Ishikawa (cell line): ENCODE data around the gene KAT2B.

Experiments used
- CEBPB ChIP-seq: IDR thresholded peaks from 2 replicates; pipeline ENCODE4 v1.6.1; 2012
- CREB1 ChIP-seq: IDR thresholded peaks from 2 replicates; pipeline ENCODE4 v1.6.1; 2012; ENCODE audit warnings: low read depth
- EGR1 ChIP-seq: IDR thresholded peaks from 2 replicates; pipeline ENCODE4 v1.6.1; 2012
- EP300 ChIP-seq: IDR thresholded peaks from 2 replicates; pipeline ENCODE4 v1.6.1; 2012; ENCODE audit warnings: borderline replicate concordance
- FOXM1 ChIP-seq: IDR thresholded peaks from 2 replicates; pipeline ENCODE4 v1.6.1; 2012; ENCODE audit warnings: low read depth, borderline replicate concordance
- NFIC ChIP-seq: IDR thresholded peaks from 2 replicates; pipeline ENCODE4 v1.6.1; 2012
- RAD21 ChIP-seq: IDR thresholded peaks from 2 replicates; pipeline ENCODE4 v1.6.1; 2012; ENCODE audit warnings: low read depth
- TAF1 ChIP-seq: IDR thresholded peaks from 2 replicates; pipeline ENCODE4 v1.6.1; 2012; ENCODE audit warnings: low read depth, mild to moderate bottlenecking
- TCF12 ChIP-seq: IDR thresholded peaks from 2 replicates; pipeline ENCODE4 v1.6.1; 2012; ENCODE audit warnings: low read depth
- TEAD4 ChIP-seq: IDR thresholded peaks from 2 replicates; pipeline ENCODE4 v1.6.1; 2012
- YY1 ChIP-seq: IDR thresholded peaks from 2 replicates; pipeline ENCODE4 v1.6.1; 2012; ENCODE audit warnings: low read depth
- ZBTB7A ChIP-seq: IDR thresholded peaks from 2 replicates; pipeline ENCODE4 v1.6.1; 2012; ENCODE audit warnings: low read depth
- TF ChIP-seq, protein P1 (sequence below): IDR thresholded peaks from 2 replicates; pipeline ENCODE4 v1.6.1; 2012
- TF ChIP-seq, protein P2 (sequence below): IDR thresholded peaks from 2 replicates; pipeline ENCODE4 v1.6.1; 2012; ENCODE audit warnings: low read depth, mild to moderate bottlenecking
- TF ChIP-seq, protein P3 (sequence below): IDR thresholded peaks from 2 replicates; pipeline ENCODE4 v1.6.1; 2012

Gene KAT2B

DNA sequence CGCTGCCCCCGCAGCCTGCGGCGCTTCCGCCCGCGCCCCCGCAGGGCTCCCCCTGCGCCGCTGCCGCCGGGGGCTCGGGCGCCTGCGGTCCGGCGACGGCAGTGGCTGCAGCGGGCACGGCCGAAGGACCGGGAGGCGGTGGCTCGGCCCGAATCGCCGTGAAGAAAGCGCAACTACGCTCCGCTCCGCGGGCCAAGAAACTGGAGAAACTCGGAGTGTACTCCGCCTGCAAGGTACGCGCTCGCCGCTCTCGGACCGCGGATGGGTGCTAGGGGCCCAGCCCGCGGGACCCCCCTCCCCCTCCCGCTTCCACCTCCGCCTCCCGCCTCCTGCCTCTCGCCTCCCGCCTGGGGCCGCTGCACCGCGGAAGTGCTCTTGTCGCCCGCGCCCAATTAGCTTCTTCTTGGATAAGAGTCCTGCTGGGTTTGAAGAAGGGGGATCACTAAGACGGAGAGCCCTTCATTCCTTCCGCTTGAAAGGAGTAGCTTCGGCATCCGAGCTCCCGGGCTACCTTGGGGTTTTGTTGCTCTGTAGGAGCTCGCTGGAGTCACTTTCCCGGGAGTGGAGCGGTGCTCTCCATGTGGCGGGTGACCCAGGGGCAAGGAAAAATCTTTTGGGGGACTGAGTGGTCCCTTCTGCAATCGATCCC, 426 bp downstream of the KAT2B start:
- TF ChIP-seq ZBTB7A: peak; percentile 66; the same call in 1 of the 2 replicates
- TF ChIP-seq, protein P1, sequence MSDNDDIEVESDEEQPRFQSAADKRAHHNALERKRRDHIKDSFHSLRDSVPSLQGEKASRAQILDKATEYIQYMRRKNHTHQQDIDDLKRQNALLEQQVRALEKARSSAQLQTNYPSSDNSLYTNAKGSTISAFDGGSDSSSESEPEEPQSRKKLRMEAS: peak; percentile 26
- peak; percentile 10; the same call in 1 of the 2 replicates for TF ChIP-seq TCF12
- TF ChIP-seq TEAD4: no peak

DNA sequence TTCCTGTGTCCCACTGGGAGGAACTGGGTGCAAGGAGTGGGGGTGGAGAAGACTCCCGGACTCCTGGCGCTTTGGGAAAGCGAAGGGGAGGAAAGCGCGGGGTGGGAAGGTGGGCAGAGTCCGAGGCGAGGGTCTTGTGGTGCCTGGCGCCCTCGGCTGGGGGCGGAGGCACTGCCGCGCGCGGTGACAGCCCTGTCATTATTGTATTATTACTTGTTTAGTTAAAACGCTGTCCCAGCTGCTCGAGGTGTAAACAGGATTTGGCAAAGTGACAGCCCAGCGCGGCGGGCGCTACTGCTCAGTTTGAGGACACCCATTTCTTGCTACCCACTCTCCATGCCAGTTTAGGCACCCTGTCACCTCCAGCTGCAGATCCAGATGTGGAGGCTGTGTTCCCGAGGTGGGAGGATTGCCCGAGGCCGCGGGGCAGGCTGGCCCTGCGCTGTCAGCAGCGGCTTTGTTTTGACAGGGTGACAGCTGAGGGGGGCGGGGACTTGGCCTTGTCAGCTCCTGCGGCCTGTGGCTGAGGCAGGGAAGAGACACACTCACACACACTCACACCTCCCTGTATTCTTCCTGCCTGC, 1.0 kb downstream of the KAT2B start:
- no peak for TF ChIP-seq ZBTB7A
- TF ChIP-seq, protein P1: peak; percentile 50
- no peak for TF ChIP-seq FOXM1
- no peak for TF ChIP-seq TAF1
- TF ChIP-seq, protein P2, sequence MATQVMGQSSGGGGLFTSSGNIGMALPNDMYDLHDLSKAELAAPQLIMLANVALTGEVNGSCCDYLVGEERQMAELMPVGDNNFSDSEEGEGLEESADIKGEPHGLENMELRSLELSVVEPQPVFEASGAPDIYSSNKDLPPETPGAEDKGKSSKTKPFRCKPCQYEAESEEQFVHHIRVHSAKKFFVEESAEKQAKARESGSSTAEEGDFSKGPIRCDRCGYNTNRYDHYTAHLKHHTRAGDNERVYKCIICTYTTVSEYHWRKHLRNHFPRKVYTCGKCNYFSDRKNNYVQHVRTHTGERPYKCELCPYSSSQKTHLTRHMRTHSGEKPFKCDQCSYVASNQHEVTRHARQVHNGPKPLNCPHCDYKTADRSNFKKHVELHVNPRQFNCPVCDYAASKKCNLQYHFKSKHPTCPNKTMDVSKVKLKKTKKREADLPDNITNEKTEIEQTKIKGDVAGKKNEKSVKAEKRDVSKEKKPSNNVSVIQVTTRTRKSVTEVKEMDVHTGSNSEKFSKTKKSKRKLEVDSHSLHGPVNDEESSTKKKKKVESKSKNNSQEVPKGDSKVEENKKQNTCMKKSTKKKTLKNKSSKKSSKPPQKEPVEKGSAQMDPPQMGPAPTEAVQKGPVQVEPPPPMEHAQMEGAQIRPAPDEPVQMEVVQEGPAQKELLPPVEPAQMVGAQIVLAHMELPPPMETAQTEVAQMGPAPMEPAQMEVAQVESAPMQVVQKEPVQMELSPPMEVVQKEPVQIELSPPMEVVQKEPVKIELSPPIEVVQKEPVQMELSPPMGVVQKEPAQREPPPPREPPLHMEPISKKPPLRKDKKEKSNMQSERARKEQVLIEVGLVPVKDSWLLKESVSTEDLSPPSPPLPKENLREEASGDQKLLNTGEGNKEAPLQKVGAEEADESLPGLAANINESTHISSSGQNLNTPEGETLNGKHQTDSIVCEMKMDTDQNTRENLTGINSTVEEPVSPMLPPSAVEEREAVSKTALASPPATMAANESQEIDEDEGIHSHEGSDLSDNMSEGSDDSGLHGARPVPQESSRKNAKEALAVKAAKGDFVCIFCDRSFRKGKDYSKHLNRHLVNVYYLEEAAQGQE: no peak
- TF ChIP-seq YY1: no peak
- TF ChIP-seq RAD21: no peak
- no peak for TF ChIP-seq EP300
- no peak for TF ChIP-seq CEBPB
- TF ChIP-seq TEAD4: no peak
- TF ChIP-seq, protein P3, sequence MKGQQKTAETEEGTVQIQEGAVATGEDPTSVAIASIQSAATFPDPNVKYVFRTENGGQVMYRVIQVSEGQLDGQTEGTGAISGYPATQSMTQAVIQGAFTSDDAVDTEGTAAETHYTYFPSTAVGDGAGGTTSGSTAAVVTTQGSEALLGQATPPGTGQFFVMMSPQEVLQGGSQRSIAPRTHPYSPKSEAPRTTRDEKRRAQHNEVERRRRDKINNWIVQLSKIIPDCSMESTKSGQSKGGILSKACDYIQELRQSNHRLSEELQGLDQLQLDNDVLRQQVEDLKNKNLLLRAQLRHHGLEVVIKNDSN: 0 out of 2 replicates have a peak, but pooled peaks have one; percentile 18
- no peak for TF ChIP-seq NFIC
- no peak for TF ChIP-seq TCF12
- TF ChIP-seq EGR1: no peak

DNA sequence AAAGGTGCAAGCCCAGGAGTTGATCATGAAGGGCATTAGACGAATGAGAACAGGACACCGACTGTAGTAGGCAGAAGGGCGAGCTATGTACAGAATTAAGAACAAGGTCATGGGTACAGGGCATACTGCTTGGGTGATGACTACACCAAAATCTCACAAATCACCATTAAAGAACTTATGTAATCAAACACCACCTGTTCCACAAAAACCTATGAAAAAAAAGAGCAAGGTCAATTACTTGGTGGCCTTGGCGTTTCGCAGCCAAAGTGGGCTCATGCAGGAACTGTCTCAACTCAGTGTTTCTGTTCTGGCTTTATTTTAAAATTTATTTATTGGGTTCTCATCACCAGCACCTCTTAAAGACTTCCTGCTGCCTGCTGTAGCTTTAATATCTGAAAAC, 2.1 kb downstream of the KAT2B start:
- TF ChIP-seq CEBPB (no peak), TEAD4 (no peak), TAF1 (no peak), NFIC (no peak), YY1 (no peak), CREB1 (no peak), EP300 (no peak), FOXM1 (no peak), RAD21 (no peak), EGR1 (no peak), ZBTB7A (no peak), TCF12 (no peak)
- TF ChIP-seq, protein P3: no peak
- TF ChIP-seq, protein P1: no peak
- TF ChIP-seq, protein P2: no peak

DNA sequence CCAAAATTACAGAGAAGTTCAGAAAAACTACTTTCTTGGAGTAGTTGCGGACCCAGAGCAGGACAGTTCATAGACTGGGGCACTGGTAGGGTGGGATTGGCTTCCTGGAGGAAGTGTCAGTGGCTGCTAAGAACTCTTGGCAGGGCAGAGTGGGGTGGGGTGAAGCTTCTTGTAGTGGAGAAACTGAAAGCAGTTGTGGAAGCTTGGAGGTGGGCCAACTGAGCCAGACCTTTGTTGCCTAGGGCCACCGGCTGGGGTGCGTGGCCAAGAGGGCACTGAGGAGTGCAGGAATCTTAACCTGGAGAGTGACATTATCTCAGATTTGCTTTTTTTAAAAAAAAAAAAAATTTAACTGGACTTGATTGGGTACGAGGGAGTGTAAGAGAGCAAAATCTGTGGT, 3.1 kb downstream of the KAT2B start:
- peak; percentile 24; the same call in 1 of the 2 replicates for TF ChIP-seq NFIC
- TF ChIP-seq CREB1: no peak

DNA sequence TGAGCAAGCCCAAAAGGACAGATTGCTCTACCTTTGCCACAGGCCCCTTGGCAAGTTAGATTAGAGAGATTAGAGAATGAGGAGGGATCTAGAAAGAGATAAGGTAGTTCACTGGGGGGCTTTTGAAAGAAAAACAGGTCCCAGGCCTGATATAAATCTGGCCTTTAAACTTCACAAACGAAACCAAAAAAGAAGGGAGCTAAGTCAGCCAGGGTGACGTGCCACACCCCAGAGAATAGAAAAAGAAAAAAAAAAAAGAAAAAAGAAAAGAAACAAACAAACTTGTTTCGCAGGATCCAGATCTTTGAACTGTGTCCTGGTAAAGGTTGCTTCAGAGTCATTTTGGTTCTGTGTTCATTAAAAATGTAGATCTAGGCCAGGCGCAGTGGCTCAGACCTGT, 3.6 kb downstream of the KAT2B start:
- no peak for TF ChIP-seq TAF1
- no peak for TF ChIP-seq RAD21
- no peak for TF ChIP-seq CREB1
- TF ChIP-seq, protein P3: no peak
- TF ChIP-seq TEAD4: no peak
- TF ChIP-seq FOXM1: no peak

DNA sequence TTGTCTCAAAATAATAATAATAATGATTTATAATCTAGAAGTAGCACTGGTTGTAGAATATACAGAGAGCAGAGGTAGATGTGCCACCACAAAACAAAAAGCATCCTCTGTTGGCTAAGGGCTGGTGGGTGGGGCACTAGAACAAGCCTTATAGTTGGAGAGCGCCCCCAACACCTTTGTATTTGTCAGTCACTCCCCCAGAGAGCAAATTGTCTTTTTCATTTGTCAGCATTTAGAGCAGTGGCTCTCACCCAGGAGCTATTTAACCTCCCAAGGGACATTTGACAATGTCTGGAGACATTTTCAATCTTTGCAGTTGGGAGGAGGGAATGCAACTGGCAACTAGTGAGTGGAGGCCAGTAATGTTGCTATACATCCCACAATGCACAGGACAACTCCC, 6.3 kb downstream of the KAT2B start:
- TF ChIP-seq CREB1 (no peak), EP300 (no peak), ZBTB7A (no peak)
